Endothelial cell of umbilical vein (primary cell): ENCODE measurements around the gene RPL13.

Experiments used
- CTCF ChIP-seq, 2 donors: IDR thresholded peaks; 1 replicate in 1 of 2; 2 replicates in 1 of 2; pipeline ENCODE4 v1.5.1; 2011; ENCODE audit warnings: low read length in 2 of 2, mild to moderate bottlenecking in 2 of 2, moderate library complexity in 2 of 2, control low read depth in 1 of 2, inconsistent platforms in 1 of 2, low read depth in 1 of 2; ENCODE audit not compliant: insufficient read depth in 1 of 2; ENCODE audit errors: extremely low read depth in 1 of 2
- EZH2 ChIP-seq: IDR thresholded peaks from 2 replicates; pipeline ENCODE4 v1.6.1; 2012; ENCODE audit warnings: borderline replicate concordance, low read depth, mild to moderate bottlenecking, moderate library complexity, low read length, inconsistent platforms; ENCODE audit not compliant: severe bottlenecking
- GATA2 ChIP-seq: IDR thresholded peaks from 2 replicates; pipeline ENCODE4 v1.7.0; 2011; ENCODE audit warnings: low read depth, mild to moderate bottlenecking, moderate library complexity, mixed read lengths, low read length; ENCODE audit not compliant: insufficient read length, insufficient read depth
- MYC ChIP-seq: IDR thresholded peaks from one replicate; pipeline ENCODE4 v1.6.1; 2011; ENCODE audit warnings: mild to moderate bottlenecking, low read depth, low read length
- POLR2A ChIP-seq: IDR thresholded peaks from 2 replicates; pipeline ENCODE4 v1.6.1; 2012; ENCODE audit warnings: low read depth, mild to moderate bottlenecking, control low read depth, low read length
- POLR2AphosphoS5 ChIP-seq: IDR thresholded peaks from 2 replicates; pipeline ENCODE4 v1.6.1; 2012; ENCODE audit warnings: low read depth, mild to moderate bottlenecking, control low read depth, low read length, moderate library complexity; ENCODE audit not compliant: insufficient read depth

- TF ChIP-seq MYC: no peak
- no peak for TF ChIP-seq CTCF (IDR thresholded peaks at IDR 0.05; ENCODE audit: extremely low read depth in 1 of 2, insufficient read depth in 1 of 2, low read depth in 1 of 2, low read length in 2 of 2)
- TF ChIP-seq POLR2A: no peak
- TF ChIP-seq EZH2: no peak
- no peak for TF ChIP-seq POLR2AphosphoS5
- no peak for TF ChIP-seq GATA2
These were observed 15.2 kb upstream of the RPL13 start for GRCh38 chr16:89545044-89545830.
